ENCODE measurements around the gene UFC1. TPM values are rescaled to one million over a fixed set of nuclear protein-coding genes. Genes with fewer than 3 reads are reported as not detected.

Gene UFC1
- total and polyA plus RNA-seq, 2 donors (not counting 3 experiments of a cell fraction or from before 2014, with no cell fraction given) = 102 to 149 TPM

DNA sequence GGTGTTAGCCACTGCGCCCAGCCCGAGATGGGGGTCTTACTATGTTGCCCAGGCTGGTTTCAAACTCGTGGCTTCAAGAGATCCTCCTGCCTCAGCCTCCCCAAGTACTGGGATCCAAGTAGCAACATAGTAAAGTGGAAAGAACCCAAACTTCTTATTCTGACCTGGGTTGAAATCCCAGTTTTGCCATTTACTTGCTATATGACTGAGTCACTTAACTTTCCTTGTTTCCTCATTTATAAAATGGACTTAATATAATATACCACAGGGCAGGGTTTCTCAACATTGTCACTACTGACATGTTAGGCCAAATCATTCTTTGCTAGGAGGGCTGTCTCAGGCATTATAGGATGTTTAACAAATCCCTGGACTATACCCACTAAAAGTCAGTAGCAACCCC, 42.7 kb upstream of the UFC1 start:
- H4K20me1 ChIP-seq (replicated peaks; ENCODE audit: control insufficient read depth, extremely low read depth, insufficient read depth, low read length) = no peaks in the 10 kb centered on the region
- H3K4me3 ChIP-seq (replicated peaks in 1 of 3; ENCODE audit: insufficient read depth in 1 of 3, low read depth in 1 of 3, low read length in 3 of 3) = no peak overlapping the region
- DNase-seq (ENCODE audit: low read depth, low spot score) (no peak), FAIRE-seq (no peak)
- TF ChIP-seq MYC (IDR thresholded peaks at IDR 0.05; ENCODE audit: low read depth, low read length) (no peak), JUN (IDR thresholded peaks at IDR 0.05; ENCODE audit: borderline replicate concordance, insufficient read depth, insufficient read length, low read depth) (no peak), FOS (IDR thresholded peaks at IDR 0.05; ENCODE audit: borderline replicate concordance, insufficient read depth, low read length) (no peak), POLR2AphosphoS5 (IDR thresholded peaks at IDR 0.05; ENCODE audit: insufficient read depth, low read depth, low read length) (no peak), EZH2 (IDR thresholded peaks at IDR 0.05; ENCODE audit: borderline replicate concordance, low read depth, low read length, severe bottlenecking) (no peak), POLR2A (IDR thresholded peaks at IDR 0.05; ENCODE audit: low read depth, low read length) (no peak), GATA2 (IDR thresholded peaks at IDR 0.05; ENCODE audit: insufficient read depth, insufficient read length, low read depth, low read length) (no peak)
- TF ChIP-seq, protein P1, sequence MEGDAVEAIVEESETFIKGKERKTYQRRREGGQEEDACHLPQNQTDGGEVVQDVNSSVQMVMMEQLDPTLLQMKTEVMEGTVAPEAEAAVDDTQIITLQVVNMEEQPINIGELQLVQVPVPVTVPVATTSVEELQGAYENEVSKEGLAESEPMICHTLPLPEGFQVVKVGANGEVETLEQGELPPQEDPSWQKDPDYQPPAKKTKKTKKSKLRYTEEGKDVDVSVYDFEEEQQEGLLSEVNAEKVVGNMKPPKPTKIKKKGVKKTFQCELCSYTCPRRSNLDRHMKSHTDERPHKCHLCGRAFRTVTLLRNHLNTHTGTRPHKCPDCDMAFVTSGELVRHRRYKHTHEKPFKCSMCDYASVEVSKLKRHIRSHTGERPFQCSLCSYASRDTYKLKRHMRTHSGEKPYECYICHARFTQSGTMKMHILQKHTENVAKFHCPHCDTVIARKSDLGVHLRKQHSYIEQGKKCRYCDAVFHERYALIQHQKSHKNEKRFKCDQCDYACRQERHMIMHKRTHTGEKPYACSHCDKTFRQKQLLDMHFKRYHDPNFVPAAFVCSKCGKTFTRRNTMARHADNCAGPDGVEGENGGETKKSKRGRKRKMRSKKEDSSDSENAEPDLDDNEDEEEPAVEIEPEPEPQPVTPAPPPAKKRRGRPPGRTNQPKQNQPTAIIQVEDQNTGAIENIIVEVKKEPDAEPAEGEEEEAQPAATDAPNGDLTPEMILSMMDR (IDR thresholded peaks at IDR 0.05; ENCODE audit: extremely low read depth in 1 of 2, insufficient read depth in 1 of 2, low read depth in 1 of 2, low read length in 2 of 2) = no peak
- TF ChIP-seq, protein P2, sequence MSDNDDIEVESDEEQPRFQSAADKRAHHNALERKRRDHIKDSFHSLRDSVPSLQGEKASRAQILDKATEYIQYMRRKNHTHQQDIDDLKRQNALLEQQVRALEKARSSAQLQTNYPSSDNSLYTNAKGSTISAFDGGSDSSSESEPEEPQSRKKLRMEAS (IDR thresholded peaks at IDR 0.05; ENCODE audit: insufficient read depth, insufficient read length) = no peak
- POLR2A ChIA-PET = no interaction called here
- BruUV-seq (replicated peaks) = no TSS peak
- CTCF ChIA-PET = interaction anchor here (1.0 to 2.0 kb wide), 2 partner anchors 14 to 114 kb away, joined by 5 to 9 read pairs; no protein-coding TSS in a partner anchor
- H3K27ac ChIP-seq (ENCODE audit: insufficient read depth, low read depth, low read length) = no peak overlapping the region
- H3K36me3 ChIP-seq (ENCODE audit: control insufficient read depth in 2 of 2, extremely low read depth in 1 of 2, insufficient read depth in 2 of 2, low read length in 2 of 2) = no peaks in the 10 kb centered on the region
- H3K4me2 ChIP-seq (ENCODE audit: insufficient read depth, low read length) = no peak overlapping the region
- dilution Hi-C loops (cut with MboI; ENCODE audit: extremely low pct_ligation_motif_present, low sequenced_read_pairs) (no loop called here), intact Hi-C loops (cut with micrococcal nuclease) (no loop called here)
- no peaks in the 10 kb centered on the region for H3K9me1 ChIP-seq (replicated peaks; ENCODE audit: control insufficient read depth, extremely low read depth, insufficient read depth, low read length)
- peaks cover 31% of the 10 kb centered on the region for H3K4me1 ChIP-seq (ENCODE audit: control insufficient read depth, extremely low read depth, insufficient read depth, low read length)
- H2AFZ ChIP-seq (ENCODE audit: low read depth, low read length) = no peak overlapping the region
- H3K9ac ChIP-seq (replicated peaks; ENCODE audit: extremely low read depth, insufficient read depth, low read length) = no peak overlapping the region
- H3K9me3 ChIP-seq (replicated peaks; ENCODE audit: control insufficient read depth, insufficient read depth, low read length) = no peaks in the 10 kb centered on the region
- no peaks in the 10 kb centered on the region for H3K27me3 ChIP-seq (ENCODE audit: control insufficient read depth in 2 of 2, insufficient read depth in 2 of 2, low read length in 2 of 2)
- peaks cover 94% of the 10 kb centered on the region for H3K79me2 ChIP-seq (ENCODE audit: control insufficient read depth, insufficient read depth, low read length)

Measured in endothelial cell of umbilical vein (primary cell).